Gastrocnemius medialis (tissue), 4 donors: ENCODE measurements around the gene STEEP1. TPM values are rescaled to one million over a fixed set of nuclear protein-coding genes. Genes with fewer than 3 reads are reported as not detected.
A peak's percentile ranks its signal among the peaks of the same experiment; 100 is the strongest.

Experiments used
- ATAC-seq, 2 donors: fragments of 150-250 bp; one replicate each; pipeline ENCODE4 v1.9.1; 2016
- DNase-seq, 2 donors: peaks; one replicate each; pipeline ENCODE4 v3.0.0-alpha.2; 2019
- H3K27ac ChIP-seq, 4 donors: fragments of 200-600 bp; sonication (generic); 1 replicate in 1 of 4; 2 replicates in 3 of 4; pipeline ENCODE4 v1.5.1; 2016 to 2018; ENCODE audit warnings: mild to moderate bottlenecking in 2 of 4, moderate library complexity in 1 of 4
- H3K27me3 ChIP-seq, 3 donors: fragments of 200-600 bp; sonication (generic) in 2 of 3; 1 replicate in 1 of 3; 2 replicates in 2 of 3; pipeline versions ENCODE4 v1.5.1 to v1.6.0; 2016 to 2019; ENCODE audit warnings: mild to moderate bottlenecking in 1 of 3, moderate library complexity in 1 of 3
- H3K36me3 ChIP-seq, 2 donors: fragments of 200-600 bp; sonication (generic) in 1 of 2; one replicate each; pipeline ENCODE4 v1.5.1; 2017 to 2018
- H3K4me1 ChIP-seq, 2 donors: fragments of 200-600 bp; sonication (generic) in 1 of 2; one replicate each; pipeline ENCODE4 v1.5.1; 2016 to 2017; ENCODE audit warnings: mild to moderate bottlenecking in 2 of 2
- H3K4me3 ChIP-seq, 4 donors: fragments of 200-600 bp; sonication (generic) in 3 of 4; 1 replicate in 1 of 4; 2 replicates in 3 of 4; pipeline ENCODE4 v1.5.1; 2016 to 2019; ENCODE audit warnings: mild to moderate bottlenecking in 2 of 4
- H3K9me3 ChIP-seq, 3 donors: fragments of 200-600 bp; sonication (generic) in 2 of 3; 1 replicate in 1 of 3; 2 replicates in 2 of 3; pipeline ENCODE4 v1.5.1; 2016 to 2019
- POLR2A ChIP-seq, 2 donors: fragments of 450-650 bp; IDR thresholded peaks; one replicate each; pipeline ENCODE4 v1.6.1; 2017; ENCODE audit warnings: antibody characterized with exemption in 2 of 2, mild to moderate bottlenecking in 2 of 2, moderate library complexity in 2 of 2
- in situ Hi-C, 4 donors: fragments of 200-750 bp; cut with MboI; loops; one replicate each; pipeline versions ENCODE4 v1.15.0 to v1.8.0; 2017; ENCODE audit warnings: low sequenced_read_pairs in 4 of 4
- intact Hi-C: fragments of 100-400 bp; cut with DNase I; formaldehyde crosslinking; loops from one replicate; pipeline ENCODE4 v1.15.1; 2023; ENCODE audit warnings: low total_unique reads
- total RNA-seq, 4 donors: library from RNA; depleted of rRNA; stranded (reverse); fragments of >200 nt; gene quantifications; one replicate each; pipeline versions ENCODE4 v1.1.0 to v1.2.3, GENCODE V29; 2016
- TF ChIP-seq, protein P1 (sequence below), 5 experiments: fragments of 450-650 bp in 3 of 5; fragments of 200-600 bp in 2 of 5; sonication (generic) in 2 of 5; IDR thresholded peaks in 4 of 5; conservative IDR thresholded peaks in 1 of 5; 1 replicate in 4 of 5; 2 replicates in 1 of 5; pipeline ENCODE4 v1.5.1; 2016 to 2019; ENCODE audit warnings: antibody characterized with exemption in 5 of 5, mild to moderate bottlenecking in 3 of 5, moderate library complexity in 3 of 5

Gene STEEP1
- total RNA-seq, 4 donors from 2014 or later = 15.3 to 38.0 (median 17.3) TPM

DNA sequence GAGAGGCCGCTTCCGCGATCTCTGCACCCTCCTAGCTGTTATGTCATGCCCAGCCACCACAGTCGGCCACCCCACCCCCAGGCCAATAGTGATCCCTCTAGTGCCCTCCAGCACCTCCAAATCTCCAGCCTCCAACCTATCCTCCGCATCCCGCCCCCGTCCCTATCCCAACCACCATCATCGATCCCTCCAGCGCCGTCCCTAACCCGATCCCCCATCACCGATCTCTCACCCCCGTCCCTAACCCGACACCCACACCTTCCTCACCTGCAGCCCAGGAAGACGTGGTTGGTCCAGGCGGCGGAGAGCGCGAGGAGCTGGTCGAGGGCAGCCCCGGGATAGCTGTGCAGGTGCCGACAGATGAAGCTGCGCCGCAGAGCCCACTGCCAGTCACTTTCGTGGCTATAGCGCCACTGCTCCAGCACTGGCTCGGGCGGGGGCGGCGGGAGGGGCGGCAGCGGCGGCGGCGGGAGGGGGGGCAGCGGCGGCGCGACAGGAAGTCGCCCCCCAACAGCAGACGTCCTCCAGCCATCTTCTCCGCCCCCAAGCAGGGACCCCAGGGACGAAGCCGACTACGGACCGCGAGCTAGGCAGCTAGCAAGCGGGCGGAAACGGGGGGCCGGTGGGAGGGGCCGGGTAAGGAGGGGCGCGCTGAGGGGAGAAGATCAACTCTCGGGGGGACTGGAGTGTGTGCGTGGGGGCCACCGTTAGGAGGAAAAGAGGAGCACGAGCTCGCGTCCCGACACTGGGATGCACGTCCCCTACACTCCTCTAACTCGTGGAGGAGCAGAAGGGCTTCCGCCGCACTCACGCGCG, 40.5 kb upstream of the STEEP1 start:
- intact Hi-C loops = loop anchor here (2.0 to 5.0 kb wide), 3 partner anchors 31 to 368 kb away; partner anchors contain the start of genes PGRMC1, RPL39 and UBE2A
- ATAC-seq (peak; percentile 57 to 77), DNase-seq (peak; percentile 2 to 16)
- no peaks in the 10 kb centered on the region for H3K9me3 ChIP-seq
- TF ChIP-seq, protein P1, sequence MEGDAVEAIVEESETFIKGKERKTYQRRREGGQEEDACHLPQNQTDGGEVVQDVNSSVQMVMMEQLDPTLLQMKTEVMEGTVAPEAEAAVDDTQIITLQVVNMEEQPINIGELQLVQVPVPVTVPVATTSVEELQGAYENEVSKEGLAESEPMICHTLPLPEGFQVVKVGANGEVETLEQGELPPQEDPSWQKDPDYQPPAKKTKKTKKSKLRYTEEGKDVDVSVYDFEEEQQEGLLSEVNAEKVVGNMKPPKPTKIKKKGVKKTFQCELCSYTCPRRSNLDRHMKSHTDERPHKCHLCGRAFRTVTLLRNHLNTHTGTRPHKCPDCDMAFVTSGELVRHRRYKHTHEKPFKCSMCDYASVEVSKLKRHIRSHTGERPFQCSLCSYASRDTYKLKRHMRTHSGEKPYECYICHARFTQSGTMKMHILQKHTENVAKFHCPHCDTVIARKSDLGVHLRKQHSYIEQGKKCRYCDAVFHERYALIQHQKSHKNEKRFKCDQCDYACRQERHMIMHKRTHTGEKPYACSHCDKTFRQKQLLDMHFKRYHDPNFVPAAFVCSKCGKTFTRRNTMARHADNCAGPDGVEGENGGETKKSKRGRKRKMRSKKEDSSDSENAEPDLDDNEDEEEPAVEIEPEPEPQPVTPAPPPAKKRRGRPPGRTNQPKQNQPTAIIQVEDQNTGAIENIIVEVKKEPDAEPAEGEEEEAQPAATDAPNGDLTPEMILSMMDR (IDR thresholded peaks at IDR 0.05 in 4 of 5, conservative IDR thresholded peaks at IDR 0.05 in 1 of 5) = no peak
- TF ChIP-seq POLR2A (IDR thresholded peaks at IDR 0.05) = no peak
- no peaks in the 10 kb centered on the region for H3K27me3 ChIP-seq
- peak overlapping the region; percentile 86 to 91 (median 89) for H3K27ac ChIP-seq
- H3K4me3 ChIP-seq = peak overlapping the region; percentile 68 to 88 (median 79)
- in situ Hi-C loops = loop anchor here in 1 of 4 donors (25.0 kb wide), 1 partner anchor 132 kb away; no protein-coding TSS in a partner anchor
- no peaks in the 10 kb centered on the region for H3K4me1 ChIP-seq
- no peaks in the 10 kb centered on the region for H3K36me3 ChIP-seq

DNA sequence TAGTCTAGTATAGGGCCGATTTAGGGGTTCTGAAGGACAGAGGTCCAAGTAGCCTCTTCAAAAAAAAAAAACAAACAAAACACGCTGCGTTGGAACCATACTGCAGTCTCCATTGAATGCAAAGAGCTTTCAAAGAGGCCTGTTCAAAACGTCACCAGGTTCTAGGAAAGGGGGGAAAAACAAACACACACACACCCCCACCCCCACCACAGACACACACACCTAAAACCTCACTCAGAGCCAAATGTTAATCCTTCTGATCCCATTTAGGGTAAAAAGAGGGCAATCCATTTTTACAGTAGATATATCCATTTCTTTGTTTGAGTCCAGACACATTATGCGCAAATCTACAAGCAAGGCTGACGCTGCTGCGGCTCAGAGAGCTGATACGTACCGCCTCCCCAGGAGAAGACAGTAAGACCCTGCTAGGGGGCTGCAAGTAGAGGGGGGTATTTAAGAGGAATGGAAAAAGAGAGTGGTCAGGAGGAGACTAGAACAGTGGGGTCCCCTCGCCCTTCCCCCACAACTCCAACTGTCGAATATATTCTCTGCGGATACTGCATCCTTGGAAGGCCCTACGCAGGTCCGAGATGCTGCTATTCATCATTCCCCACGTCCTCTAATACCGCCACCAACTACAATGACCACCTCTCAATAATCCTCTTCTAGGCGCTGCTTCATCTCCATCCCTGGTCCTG, 39.7 kb upstream of the STEEP1 start:
- H3K36me3 ChIP-seq = no peaks in the 10 kb centered on the region
- no peaks in the 10 kb centered on the region for H3K27me3 ChIP-seq
- TF ChIP-seq, protein P1 (IDR thresholded peaks at IDR 0.05 in 4 of 5, conservative IDR thresholded peaks at IDR 0.05 in 1 of 5) = no peak
- no peak for TF ChIP-seq POLR2A (IDR thresholded peaks at IDR 0.05)
- ATAC-seq = no peak
- peak overlapping the region in 3 of 4 donors; percentile 89 to 91 (median 89) for H3K27ac ChIP-seq
- no peak for DNase-seq
- peak overlapping the region; percentile 68 to 88 (median 79) for H3K4me3 ChIP-seq
- H3K4me1 ChIP-seq = no peaks in the 10 kb centered on the region
- in situ Hi-C loops (loop anchor here in 1 of 4 donors (25.0 kb wide), 1 partner anchor 132 kb away; no protein-coding TSS in a partner anchor), intact Hi-C loops (loop anchor here (2.0 to 5.0 kb wide), 2 partner anchors 30 to 368 kb away; partner anchors contain the start of genes PGRMC1 and UBE2A)
- no peaks in the 10 kb centered on the region for H3K9me3 ChIP-seq

DNA sequence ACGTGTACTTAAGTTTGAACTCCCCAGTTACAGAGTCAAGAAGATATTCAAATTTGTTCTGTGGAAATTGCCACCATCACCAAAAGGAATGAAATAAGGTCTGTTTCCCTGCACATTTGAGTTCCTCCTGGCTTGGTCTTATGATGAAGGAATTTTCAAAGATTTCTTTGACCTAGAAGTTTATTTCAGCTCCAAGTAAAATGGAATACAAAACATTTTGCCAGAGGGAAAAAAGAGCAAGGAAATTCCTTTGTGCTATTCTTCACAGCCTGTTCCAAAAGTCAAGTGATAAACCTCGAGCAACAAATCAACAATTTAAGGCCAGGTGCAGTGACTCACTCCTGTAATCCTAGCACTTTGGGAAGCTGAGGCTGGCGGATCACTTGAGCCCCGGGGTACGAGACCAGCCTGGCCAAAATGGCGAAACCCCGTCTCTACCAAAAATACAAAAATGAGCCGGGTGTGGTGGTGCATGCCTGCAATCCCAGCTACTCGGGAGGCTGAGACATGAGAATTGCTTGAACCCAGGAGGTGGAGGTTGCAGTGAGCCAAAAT, 37.6 kb upstream of the STEEP1 start:
- Histone ChIP-seq H3K36me3 (no peaks in the 10 kb centered on the region), H3K4me3 (no peak overlapping the region), H3K9me3 (no peaks in the 10 kb centered on the region), H3K27ac (no peak overlapping the region), H3K27me3 (no peaks in the 10 kb centered on the region), H3K4me1 (no peaks in the 10 kb centered on the region)
- ATAC-seq = no peak
- intact Hi-C loops (no loop called here), in situ Hi-C loops (loop anchor here in 1 of 4 donors (25.0 kb wide), 1 partner anchor 135 kb away; no protein-coding TSS in a partner anchor)
- no peak for DNase-seq
- no peak for TF ChIP-seq POLR2A (IDR thresholded peaks at IDR 0.05)
- TF ChIP-seq, protein P1 (IDR thresholded peaks at IDR 0.05 in 4 of 5, conservative IDR thresholded peaks at IDR 0.05 in 1 of 5) = no peak

DNA sequence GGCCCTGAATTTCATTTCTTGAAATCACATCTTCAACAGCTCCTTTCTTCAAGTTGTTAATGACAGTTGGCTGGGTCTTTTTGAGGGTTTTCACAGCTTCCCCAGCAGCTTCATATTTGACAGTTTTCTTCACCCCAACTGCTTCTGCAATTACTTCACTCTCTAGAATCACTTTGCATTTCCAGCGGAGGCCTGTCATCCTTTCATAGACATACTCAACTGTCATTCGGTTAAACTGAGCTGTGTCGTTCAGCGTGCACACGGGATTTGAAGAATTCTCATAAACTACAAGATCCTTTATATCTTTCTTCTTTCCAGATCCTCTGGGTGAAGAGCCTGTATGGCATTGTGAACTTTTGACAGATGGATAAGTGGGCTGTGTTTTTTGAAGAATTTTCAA, 24.6 kb upstream of the STEEP1 start:
- H3K4me1 ChIP-seq = no peaks in the 10 kb centered on the region

More for the DNA sequence above, 24.6 kb upstream of the STEEP1 start:
- H3K36me3 ChIP-seq = no peaks in the 10 kb centered on the region
- no peak overlapping the region for H3K4me3 ChIP-seq
- TF ChIP-seq POLR2A (IDR thresholded peaks at IDR 0.05) = no peak
- TF ChIP-seq, protein P1 (IDR thresholded peaks at IDR 0.05 in 4 of 5, conservative IDR thresholded peaks at IDR 0.05 in 1 of 5) = no peak
- no peak for ATAC-seq
- no peak overlapping the region for H3K27ac ChIP-seq
- no peaks in the 10 kb centered on the region for H3K9me3 ChIP-seq
- in situ Hi-C loops = no loop called here
- DNase-seq = no peak
- intact Hi-C loops = no loop called here
- no peaks in the 10 kb centered on the region for H3K27me3 ChIP-seq
